Pancreas (tissue), 10 donors: ENCODE measurements around the gene ANKRD16. TPM values are rescaled to one million over a fixed set of nuclear protein-coding genes. Genes with fewer than 3 reads are reported as not detected.

Experiments used
- ATAC-seq, 4 donors: fragments of 200-7000 bp; cut with Tn5 transposase; one replicate each; pipeline versions ENCODE4 v1.8.0 to v1.9.1; 2020; ENCODE audit warnings: mild to moderate bottlenecking in 4 of 4, moderate library complexity in 4 of 4
- DNase-seq, 6 donors: peaks; one replicate each; pipeline ENCODE4 v3.0.0-alpha.2; 2020
- FAIRE-seq: peaks from 2 replicates; lab custom pipeline; 2012; peaks lifted over from hg19 to GRCh38; lab: Jason Lieb, UNC
- H3K27ac ChIP-seq, 4 donors: fragments of 200-600 bp; sonication (generic); 1 replicate in 3 of 4; 2 replicates in 1 of 4; pipeline versions ENCODE4 v1.5.0 to v1.8.0; 2020
- H3K27me3 ChIP-seq, 4 donors: fragments of 200-600 bp; one replicate each; pipeline ENCODE4 v1.8.0; 2021
- H3K36me3 ChIP-seq, 3 donors: fragments of 200-600 bp; sonication (generic) in 1 of 3; one replicate each; pipeline versions ENCODE4 v1.5.0 to v1.8.0; 2020 to 2021
- H3K4me1 ChIP-seq, 3 donors: fragments of 200-600 bp; one replicate each; pipeline ENCODE4 v1.8.0; 2021
- H3K4me3 ChIP-seq, 4 donors: fragments of 200-600 bp; sonication (generic) in 2 of 4; one replicate each; pipeline versions ENCODE4 v1.5.0 to v1.8.0; 2020 to 2021
- H3K9me3 ChIP-seq, 4 donors: fragments of 200-600 bp; one replicate each; pipeline ENCODE4 v1.8.0; 2021
- WGBS, 2 donors: extraction: QIAGEN DNeasy Blood & Tissue Kit; methylation state at CpG; one replicate each; pipeline ENCODE4 v1.1.7; 2013; 5-methylcytosine and 5-hydroxymethylcytosine counted together
- intact Hi-C, 3 donors: fragments of 100-400 bp; cut with DNase I; formaldehyde crosslinking; loops; one replicate each; pipeline versions ENCODE4 v1.11.1 to v1.14.2; 2022
- polyA plus RNA-seq, 2 donors: library from polyadenylated mRNA; stranded (reverse); fragments of 200-250 nt; gene quantifications; one replicate each; pipeline ENCODE4 v1.2.3, GENCODE V29; 2013
- total RNA-seq, 6 donors: library from RNA; stranded (reverse); fragmentation: NEBNext Ultra II Directional in 4 of 6; extraction: Animal tissue kit (Norgen Biotek cat#: 25700) in 4 of 6; gene quantifications; one replicate each; pipeline versions ENCODE4 v1.2.1 to v1.2.4, GENCODE V29; 2021 to 2023
- TF ChIP-seq, protein P1 (sequence below), 4 donors: fragments of 200-600 bp; sonication (generic) in 3 of 4; IDR thresholded peaks; one replicate each; pipeline versions ENCODE4 v1.5.0 to v1.8.0; 2021; ENCODE audit warnings: antibody characterized with exemption in 4 of 4
- donor health status: healthy with polysubstance abuse.
- donor health status: DM: no; HTN: no; CAD: no; lungs with moderate emphysema.
- donor health status: DM: no; HTN: no; CAD: no.
- donor health status: control.
- donor health status: control.
- donor health status: Bipolar disorder and iron deficiency.
- donor health status: DM: yes; HTN: yes; CAD: no.
- donor health status: DM: no; HTN: no; CAD: no.
- donor health status: DM: no; HTN: no; CAD: no.
- donor health status: DM: yes; HTN: yes; CAD: no.

Gene ANKRD16
- total and polyA plus RNA-seq, 8 donors: 3.0 to 5.5 (median 4.6) TPM

DNA sequence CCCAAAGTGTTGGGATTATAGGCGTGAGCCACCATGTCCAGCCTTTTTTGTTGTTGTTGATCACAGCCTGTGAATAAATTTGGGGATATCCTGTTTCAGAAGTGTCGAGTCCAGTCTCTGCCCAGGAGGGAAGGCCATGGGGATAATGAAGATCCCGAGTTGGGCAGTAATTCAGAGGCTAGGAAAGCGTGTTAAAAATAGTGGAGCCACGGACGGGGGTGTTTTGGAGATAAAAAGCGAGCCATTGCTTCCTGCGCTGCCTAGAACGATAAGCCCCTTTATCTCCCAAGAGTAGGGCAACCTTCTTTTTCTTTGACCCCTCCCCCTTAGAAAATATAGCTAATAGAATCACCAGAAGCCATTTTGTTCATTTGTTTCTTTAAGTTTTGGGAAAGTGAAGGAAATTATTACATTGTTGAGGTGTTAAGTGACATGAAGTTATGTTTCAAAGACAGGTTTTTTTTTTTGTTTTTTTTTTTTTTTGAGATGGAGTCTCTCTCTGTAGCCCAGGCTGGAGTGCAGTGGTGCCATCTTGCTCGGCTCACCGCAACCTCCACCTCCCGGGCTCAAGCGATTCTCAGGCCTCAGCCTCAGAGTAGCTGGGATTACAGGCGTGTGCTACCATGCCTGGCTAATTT lies 44.3 kb upstream of the ANKRD16 start:
- no peak overlapping the region for H3K27ac ChIP-seq
- ATAC-seq (no peak), DNase-seq (no peak), FAIRE-seq (no peak)
- TF ChIP-seq, protein P1, sequence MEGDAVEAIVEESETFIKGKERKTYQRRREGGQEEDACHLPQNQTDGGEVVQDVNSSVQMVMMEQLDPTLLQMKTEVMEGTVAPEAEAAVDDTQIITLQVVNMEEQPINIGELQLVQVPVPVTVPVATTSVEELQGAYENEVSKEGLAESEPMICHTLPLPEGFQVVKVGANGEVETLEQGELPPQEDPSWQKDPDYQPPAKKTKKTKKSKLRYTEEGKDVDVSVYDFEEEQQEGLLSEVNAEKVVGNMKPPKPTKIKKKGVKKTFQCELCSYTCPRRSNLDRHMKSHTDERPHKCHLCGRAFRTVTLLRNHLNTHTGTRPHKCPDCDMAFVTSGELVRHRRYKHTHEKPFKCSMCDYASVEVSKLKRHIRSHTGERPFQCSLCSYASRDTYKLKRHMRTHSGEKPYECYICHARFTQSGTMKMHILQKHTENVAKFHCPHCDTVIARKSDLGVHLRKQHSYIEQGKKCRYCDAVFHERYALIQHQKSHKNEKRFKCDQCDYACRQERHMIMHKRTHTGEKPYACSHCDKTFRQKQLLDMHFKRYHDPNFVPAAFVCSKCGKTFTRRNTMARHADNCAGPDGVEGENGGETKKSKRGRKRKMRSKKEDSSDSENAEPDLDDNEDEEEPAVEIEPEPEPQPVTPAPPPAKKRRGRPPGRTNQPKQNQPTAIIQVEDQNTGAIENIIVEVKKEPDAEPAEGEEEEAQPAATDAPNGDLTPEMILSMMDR (IDR thresholded peaks at IDR 0.05): no peak
- H3K36me3 ChIP-seq: peaks cover 4 to 32% (median 8%) of the 10 kb centered on the region in 3 donors
- H3K4me1 ChIP-seq: no peaks in the 10 kb centered on the region
- no peaks in the 10 kb centered on the region for H3K9me3 ChIP-seq
- H3K4me3 ChIP-seq: no peak overlapping the region
- WGBS, 2 donors: 96 to 97% methylated on average over 14 of the region's 14 CpGs
- H3K27me3 ChIP-seq: no peaks in the 10 kb centered on the region
- intact Hi-C loops: no loop called here

DNA sequence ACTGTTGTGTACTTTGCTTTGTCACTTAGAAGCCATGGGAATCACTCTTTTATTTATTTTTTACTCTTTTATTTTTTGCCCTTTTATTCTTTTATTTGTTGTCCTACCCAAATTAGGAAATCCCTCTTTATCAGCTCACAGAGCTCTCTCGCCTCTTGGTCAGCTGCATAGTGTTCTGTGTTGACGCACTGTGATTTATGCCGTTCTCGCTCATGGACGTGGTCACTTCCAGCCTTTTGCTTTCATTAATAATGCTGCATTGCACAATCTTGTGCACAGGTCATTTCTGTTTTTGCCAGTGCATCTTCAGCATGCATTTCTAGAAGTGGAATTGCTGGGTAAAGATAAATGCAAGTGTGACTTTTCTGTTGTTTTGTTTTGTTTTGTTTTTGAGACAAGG lies 42.7 kb upstream of the ANKRD16 start:
- H3K27me3 ChIP-seq: no peaks in the 10 kb centered on the region
- FAIRE-seq (no peak), DNase-seq (peak in 1 of 6 donors; percentile 1), ATAC-seq (peak in 3 of 4 donors; percentile 33 to 72 (median 51))
- H3K27ac ChIP-seq: no peak overlapping the region
- WGBS, 2 donors: 84 to 89% methylated on average over 5 of the region's 5 CpGs
- peaks cover 4 to 47% (median 11%) of the 10 kb centered on the region in 3 donors for H3K36me3 ChIP-seq
- no peaks in the 10 kb centered on the region for H3K4me1 ChIP-seq
- no peak overlapping the region for H3K4me3 ChIP-seq
- TF ChIP-seq, protein P1 (IDR thresholded peaks at IDR 0.05): no peak
- intact Hi-C loops: no loop called here
- H3K9me3 ChIP-seq: no peaks in the 10 kb centered on the region

DNA sequence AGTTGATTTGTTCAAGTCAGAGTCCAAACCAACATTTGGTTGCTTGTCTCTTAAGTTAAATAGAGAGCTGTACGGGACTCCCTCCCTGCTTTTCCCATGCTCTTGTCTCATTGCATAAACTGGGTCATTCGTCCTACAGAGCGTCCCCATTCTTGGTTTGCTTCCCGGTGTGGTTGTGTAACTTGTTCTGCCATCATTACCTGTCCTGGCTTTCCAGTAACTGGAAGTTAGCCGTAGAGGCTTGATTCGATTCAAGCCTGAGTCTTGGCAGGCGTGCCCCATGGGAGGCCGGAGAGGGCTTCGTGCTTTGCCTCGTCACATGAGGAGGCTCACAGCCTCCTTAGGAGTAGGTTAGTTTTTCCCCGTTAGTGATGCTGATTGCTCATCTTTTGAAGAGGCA lies 40.6 kb upstream of the ANKRD16 start:
- Histone ChIP-seq H3K36me3 (peaks cover 3 to 55% (median 3%) of the 10 kb centered on the region in 3 donors), H3K27ac (no peak overlapping the region), H3K27me3 (no peaks in the 10 kb centered on the region), H3K4me3 (no peak overlapping the region), H3K9me3 (no peaks in the 10 kb centered on the region), H3K4me1 (no peaks in the 10 kb centered on the region)
- DNase-seq: peak in 1 of 6 donors; percentile 39
- TF ChIP-seq, protein P1 (IDR thresholded peaks at IDR 0.05): no peak
- ATAC-seq: no peak
- 88 to 89% methylated on average over 11 of the region's 11 CpGs for WGBS, 2 donors
- FAIRE-seq: no peak
- intact Hi-C loops: no loop called here

DNA sequence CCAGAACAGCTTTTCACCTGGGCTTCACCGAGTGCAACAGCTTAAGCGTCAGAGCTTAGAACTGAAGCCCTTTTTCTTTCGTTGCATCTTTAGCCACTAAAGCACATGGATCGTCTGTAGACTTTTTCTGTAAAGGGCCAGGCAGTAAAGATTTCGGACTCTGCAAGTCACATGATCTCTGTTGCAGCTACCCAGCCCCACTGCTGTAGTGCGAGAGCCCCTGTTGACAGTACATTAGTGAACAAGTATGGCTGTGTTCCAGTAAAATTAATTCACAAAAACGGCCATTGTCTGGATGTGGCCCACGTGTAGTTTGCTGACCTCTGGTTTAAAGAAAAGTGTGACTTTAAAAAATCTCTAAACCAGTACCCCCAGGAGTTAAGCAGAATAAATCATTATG lies 39.7 kb upstream of the ANKRD16 start:
- DNase-seq (no peak), FAIRE-seq (no peak), ATAC-seq (no peak)
- H3K27ac ChIP-seq: no peak overlapping the region
- WGBS, 2 donors: 71 to 74% methylated on average over 8 of the region's 8 CpGs
- H3K9me3 ChIP-seq: no peaks in the 10 kb centered on the region
- no peaks in the 10 kb centered on the region for H3K4me1 ChIP-seq
- no peaks in the 10 kb centered on the region for H3K27me3 ChIP-seq
- TF ChIP-seq, protein P1 (IDR thresholded peaks at IDR 0.05): no peak
- H3K36me3 ChIP-seq: peaks cover 6 to 62% (median 9%) of the 10 kb centered on the region in 3 donors
- intact Hi-C loops: no loop called here
- H3K4me3 ChIP-seq: no peak overlapping the region

DNA sequence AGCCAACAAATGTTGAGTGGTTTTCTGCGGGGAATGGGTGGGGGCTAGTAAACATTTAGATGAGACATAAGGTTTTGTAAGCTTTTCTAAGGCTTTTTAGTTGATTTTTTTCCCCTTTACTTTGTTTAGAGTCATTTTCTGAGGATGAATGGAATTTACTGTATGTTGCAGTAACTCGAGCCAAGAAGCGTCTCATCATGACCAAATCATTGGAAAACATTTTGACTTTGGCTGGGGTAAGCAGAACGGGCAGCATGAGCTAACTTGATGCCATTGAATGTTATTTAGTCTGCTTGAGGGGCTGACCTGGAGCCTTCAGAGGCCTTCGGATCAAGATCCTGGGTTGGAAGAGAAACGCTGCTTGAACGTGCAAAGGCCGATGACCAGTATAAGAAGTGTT lies 37.6 kb upstream of the ANKRD16 start:
- no peaks in the 10 kb centered on the region for H3K9me3 ChIP-seq
- intact Hi-C loops: no loop called here
- H3K27ac ChIP-seq: no peak overlapping the region
- FAIRE-seq (no peak), ATAC-seq (no peak), DNase-seq (no peak)
- WGBS, 2 donors: 93 to 95% methylated on average over 8 of the region's 8 CpGs
- H3K4me3 ChIP-seq: no peak overlapping the region
- H3K36me3 ChIP-seq: peaks cover 11 to 79% (median 12%) of the 10 kb centered on the region in 3 donors
- no peaks in the 10 kb centered on the region for H3K4me1 ChIP-seq
- no peaks in the 10 kb centered on the region for H3K27me3 ChIP-seq
- TF ChIP-seq, protein P1 (IDR thresholded peaks at IDR 0.05): no peak
